Type B pancreatic cell (in vitro differentiated cells): ENCODE measurements around the gene TRMT2A. TPM values are rescaled to one million over a fixed set of nuclear protein-coding genes. Genes with fewer than 3 reads are reported as not detected.

Experiments
- DNase-seq: peaks from one replicate; pipeline ENCODE4 v3.0.0; 2021; ENCODE audit warnings: mixed read lengths; ENCODE audit not compliant: unreplicated experiment; ENCODE audit errors: extremely low spot score
- H3K27ac Mint-ChIP-seq: 2 replicates; pipeline ENCODE4 v1.8.0; 2021; ENCODE audit warnings: mild to moderate bottlenecking, mixed read lengths
- H3K27me3 Mint-ChIP-seq: 2 replicates; pipeline ENCODE4 v1.8.0; 2021; ENCODE audit warnings: mixed read lengths
- H3K36me3 Mint-ChIP-seq: 2 replicates; pipeline ENCODE4 v1.8.0; 2021; ENCODE audit warnings: mixed read lengths
- H3K4me1 Mint-ChIP-seq: one replicate; pipeline ENCODE4 v1.8.0; 2021; ENCODE audit warnings: mixed read lengths; ENCODE audit not compliant: unreplicated experiment
- H3K4me3 Mint-ChIP-seq: 2 replicates; pipeline ENCODE4 v1.8.0; 2021; ENCODE audit warnings: mild to moderate bottlenecking, mixed read lengths
- H3K9me3 Mint-ChIP-seq: 2 replicates; pipeline ENCODE4 v1.8.0; 2021; ENCODE audit warnings: mixed read lengths
- total RNA-seq: library from RNA; stranded (reverse); gene quantifications from 2 replicates; pipeline ENCODE4 v1.2.1, GENCODE V29; 2021; ENCODE audit warnings: low replicate concordance
- TF ChIP-seq, protein P1 (sequence below): fragments of 200-600 bp; sonication (generic); conservative IDR thresholded peaks from 2 replicates; pipeline ENCODE4 v1.5.0; 2021; ENCODE audit warnings: antibody characterized with exemption, mild to moderate bottlenecking

TRMT2A gene
- total RNA-seq, 1 donor from 2014 or later: 64.8 TPM

DNA sequence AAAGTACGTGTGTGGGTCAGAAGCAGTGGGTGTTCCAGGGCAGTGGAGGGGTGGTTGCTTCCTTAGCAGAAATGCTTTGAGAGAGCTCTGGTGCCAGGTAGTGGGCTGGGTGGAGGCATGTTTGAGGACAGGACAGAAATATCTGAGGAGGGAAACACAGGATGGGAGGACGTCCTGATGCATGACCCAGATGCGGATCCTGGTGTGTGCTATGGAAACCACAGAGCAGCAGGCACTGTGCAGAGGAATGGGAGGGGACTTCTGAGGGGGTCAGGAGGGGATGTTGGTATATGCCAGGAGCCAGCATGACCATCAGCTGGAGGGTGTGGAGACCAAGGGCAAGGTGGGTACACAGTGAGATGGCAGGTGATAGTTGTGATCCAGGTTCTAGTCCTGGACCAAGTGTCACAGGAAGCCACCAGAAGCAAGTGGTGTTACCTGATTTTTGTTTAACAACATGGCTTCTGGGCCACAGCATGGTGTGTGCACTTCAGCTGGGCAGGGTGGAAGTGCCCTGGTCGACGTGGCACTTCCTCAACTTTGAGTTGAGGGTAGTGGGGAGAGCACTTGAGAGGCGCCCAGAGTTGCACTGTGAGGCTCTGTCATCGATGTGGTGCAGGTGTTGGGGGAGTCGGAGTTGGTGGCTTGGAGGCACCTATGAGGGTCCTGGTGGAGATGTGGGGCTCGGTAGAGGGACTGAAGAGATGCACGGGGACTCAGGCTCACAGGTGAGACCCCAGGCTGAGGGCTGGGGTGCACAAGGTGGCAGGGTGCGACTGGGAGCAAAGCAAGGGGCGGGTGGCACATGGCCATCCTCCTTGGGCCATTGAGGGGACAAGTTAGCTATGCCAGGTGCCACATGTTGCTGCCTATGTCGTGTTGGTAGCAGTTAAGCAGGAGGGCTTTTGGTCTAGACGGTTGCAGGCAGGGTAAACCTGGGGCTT is 29.4 kb downstream of the TRMT2A start:
- Mint-ChIP-seq H3K4me3 (no peak overlapping the region), H3K27me3 (no peaks in the 10 kb centered on the region), H3K27ac (no peak overlapping the region), H3K36me3 (peaks cover 42% of the 10 kb centered on the region), H3K9me3 (no peaks in the 10 kb centered on the region), H3K4me1 (peaks cover 25% of the 10 kb centered on the region)
- DNase-seq: no peak
- TF ChIP-seq, protein P1, sequence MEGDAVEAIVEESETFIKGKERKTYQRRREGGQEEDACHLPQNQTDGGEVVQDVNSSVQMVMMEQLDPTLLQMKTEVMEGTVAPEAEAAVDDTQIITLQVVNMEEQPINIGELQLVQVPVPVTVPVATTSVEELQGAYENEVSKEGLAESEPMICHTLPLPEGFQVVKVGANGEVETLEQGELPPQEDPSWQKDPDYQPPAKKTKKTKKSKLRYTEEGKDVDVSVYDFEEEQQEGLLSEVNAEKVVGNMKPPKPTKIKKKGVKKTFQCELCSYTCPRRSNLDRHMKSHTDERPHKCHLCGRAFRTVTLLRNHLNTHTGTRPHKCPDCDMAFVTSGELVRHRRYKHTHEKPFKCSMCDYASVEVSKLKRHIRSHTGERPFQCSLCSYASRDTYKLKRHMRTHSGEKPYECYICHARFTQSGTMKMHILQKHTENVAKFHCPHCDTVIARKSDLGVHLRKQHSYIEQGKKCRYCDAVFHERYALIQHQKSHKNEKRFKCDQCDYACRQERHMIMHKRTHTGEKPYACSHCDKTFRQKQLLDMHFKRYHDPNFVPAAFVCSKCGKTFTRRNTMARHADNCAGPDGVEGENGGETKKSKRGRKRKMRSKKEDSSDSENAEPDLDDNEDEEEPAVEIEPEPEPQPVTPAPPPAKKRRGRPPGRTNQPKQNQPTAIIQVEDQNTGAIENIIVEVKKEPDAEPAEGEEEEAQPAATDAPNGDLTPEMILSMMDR: no peak

DNA sequence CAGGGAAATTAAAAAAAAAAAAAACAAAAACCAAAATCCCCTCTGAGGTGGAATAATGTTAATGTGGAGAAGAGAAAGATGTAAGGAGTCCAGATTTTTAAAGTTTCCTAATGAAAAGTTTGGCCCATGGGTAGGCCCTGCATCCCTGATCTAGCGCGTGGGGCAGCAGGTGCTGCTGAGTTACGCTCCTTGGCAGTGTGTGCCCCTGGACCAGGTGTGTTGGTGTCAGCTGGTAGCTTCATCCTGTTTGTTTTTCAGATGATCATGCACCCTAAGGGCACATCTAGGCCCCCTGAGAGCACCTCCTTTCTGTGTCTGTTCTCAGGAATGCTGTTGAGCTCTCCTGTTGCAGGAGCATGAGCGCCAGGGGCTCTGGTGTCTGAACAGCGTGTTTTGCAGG is 30.3 kb downstream of the TRMT2A start:
- no peak for DNase-seq
- Mint-ChIP-seq H3K4me1 (peaks cover 28% of the 10 kb centered on the region), H3K9me3 (no peaks in the 10 kb centered on the region), H3K4me3 (no peak overlapping the region), H3K27me3 (no peaks in the 10 kb centered on the region), H3K27ac (no peak overlapping the region), H3K36me3 (peaks cover 42% of the 10 kb centered on the region)
- TF ChIP-seq, protein P1: no peak

DNA sequence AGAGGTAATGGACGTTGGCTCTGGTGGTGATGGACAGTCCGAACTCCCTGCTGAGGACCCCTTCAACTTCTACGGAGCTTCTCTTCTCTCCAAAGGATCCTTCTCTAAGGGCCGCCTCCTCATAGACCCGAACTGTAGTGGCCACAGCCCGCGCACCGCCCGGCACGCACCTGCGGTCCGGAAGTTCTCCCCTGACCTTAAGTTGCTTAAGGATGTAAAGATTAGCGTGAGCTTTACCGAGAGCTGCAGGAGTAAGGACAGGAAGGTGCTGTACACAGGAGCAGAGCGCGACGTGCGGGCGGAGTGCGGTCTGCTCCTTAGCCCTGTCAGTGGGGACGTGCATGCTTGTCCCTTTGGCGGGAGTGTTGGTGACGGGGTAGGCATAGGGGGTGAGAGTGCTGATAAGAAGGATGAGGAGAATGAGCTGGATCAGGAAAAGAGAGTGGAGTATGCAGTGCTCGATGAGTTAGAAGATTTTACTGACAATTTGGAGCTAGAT is 30.9 kb downstream of the TRMT2A start:
- H3K27me3 Mint-ChIP-seq: no peaks in the 10 kb centered on the region
- H3K4me3 Mint-ChIP-seq: no peak overlapping the region
- H3K27ac Mint-ChIP-seq: no peak overlapping the region
- peaks cover 40% of the 10 kb centered on the region for H3K36me3 Mint-ChIP-seq
- TF ChIP-seq, protein P1: no peak
- H3K9me3 Mint-ChIP-seq: no peaks in the 10 kb centered on the region
- no peak for DNase-seq
- peaks cover 32% of the 10 kb centered on the region for H3K4me1 Mint-ChIP-seq

DNA sequence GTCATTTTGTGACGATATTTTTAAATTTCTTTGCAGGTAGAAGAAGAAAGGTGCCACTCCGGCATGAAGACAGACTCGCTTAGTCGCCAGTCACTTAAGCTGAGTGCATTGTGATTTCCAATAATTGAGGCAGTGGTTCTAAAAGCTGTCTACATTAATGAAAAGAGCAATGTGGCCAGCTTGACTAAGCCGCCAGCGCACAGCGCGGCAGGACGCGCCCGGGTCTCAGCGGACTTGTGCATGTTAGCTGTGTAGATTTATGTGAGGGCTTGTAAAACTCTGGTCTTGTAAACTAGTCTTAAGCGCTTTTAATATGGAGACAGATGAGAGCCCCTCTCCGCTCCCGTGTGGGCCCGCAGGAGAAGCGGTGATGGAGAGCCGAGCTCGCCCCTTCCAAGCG is 31.4 kb downstream of the TRMT2A start:
- Mint-ChIP-seq H3K36me3 (peaks cover 36% of the 10 kb centered on the region), H3K27ac (no peak overlapping the region)

DNA sequence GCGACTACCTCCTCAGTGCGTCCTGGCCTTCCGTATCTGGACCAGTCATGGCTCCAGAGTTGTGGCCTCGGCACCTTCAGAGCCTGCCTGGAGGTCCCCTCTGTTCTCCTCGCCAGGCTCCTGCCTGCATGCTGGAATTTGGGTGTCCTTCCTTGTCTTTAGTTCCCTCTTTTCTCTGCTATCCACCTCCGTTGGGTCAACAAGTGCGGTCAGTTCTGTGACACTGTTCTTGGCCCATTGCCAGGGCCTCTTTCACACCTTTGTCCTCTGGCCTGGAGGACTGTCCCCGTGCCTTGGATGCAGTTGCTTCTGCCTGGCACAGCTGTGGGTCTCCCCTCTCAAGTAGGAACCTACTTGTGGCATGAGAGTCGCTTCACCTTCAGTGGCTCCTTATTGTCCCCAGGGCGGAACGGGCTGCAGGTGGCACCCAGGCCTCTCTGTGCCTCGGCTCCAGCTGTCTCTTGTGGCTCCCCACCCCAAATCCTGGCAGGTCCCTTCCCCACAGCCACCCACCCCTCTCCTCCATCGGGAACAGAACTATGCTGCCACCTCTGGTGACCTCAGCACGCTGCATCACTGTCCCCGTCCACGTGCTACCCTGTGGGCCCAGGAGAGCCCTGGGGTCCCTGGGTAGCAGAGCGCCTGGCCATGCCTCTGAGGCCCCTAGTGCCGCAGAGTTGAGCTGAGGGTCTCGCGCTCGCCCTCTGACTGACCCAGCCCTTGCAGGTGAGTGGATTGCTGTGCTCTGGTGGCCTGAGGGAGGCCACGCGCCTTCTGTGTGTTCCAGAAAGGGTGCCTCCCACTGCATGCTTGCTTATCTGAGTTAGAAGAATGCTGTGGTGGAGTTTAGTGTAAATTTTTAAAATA is 32.2 kb downstream of the TRMT2A start:
- H3K4me3 Mint-ChIP-seq: peak overlapping the region; percentile 69
- no peak for DNase-seq
- no peaks in the 10 kb centered on the region for H3K9me3 Mint-ChIP-seq
- H3K4me1 Mint-ChIP-seq: peaks cover 32% of the 10 kb centered on the region
- peaks cover 32% of the 10 kb centered on the region for H3K36me3 Mint-ChIP-seq
- peak overlapping the region; percentile 75 for H3K27ac Mint-ChIP-seq
- no peaks in the 10 kb centered on the region for H3K27me3 Mint-ChIP-seq
- TF ChIP-seq, protein P1: peak; percentile 66

More for the DNA sequence above, 31.4 kb downstream of the TRMT2A start:
- H3K4me1 Mint-ChIP-seq: peaks cover 32% of the 10 kb centered on the region
- TF ChIP-seq, protein P1: no peak
- H3K9me3 Mint-ChIP-seq: no peaks in the 10 kb centered on the region
- H3K27me3 Mint-ChIP-seq: no peaks in the 10 kb centered on the region
- H3K4me3 Mint-ChIP-seq: no peak overlapping the region
- no peak for DNase-seq
